Posterior cingulate gyrus (tissue), 11 donors: ENCODE data around the gene DHRS7B.
A peak's percentile ranks its signal among the peaks of the same experiment; 100 is the strongest.
"Not testable (repeated sequence)": the region's sequence is repeated elsewhere in the genome, so short reads cannot be mapped to it uniquely, and the experiment has no call there.

Experiments
- DNase-seq, 10 donors: peaks; one replicate each; pipeline versions ENCODE4 v3.0.0 to v3.0.0-alpha.2; 2020 to 2021; ENCODE audit warnings: mixed read lengths in 3 of 10
- intact Hi-C: fragments of 100-400 bp; cut with DNase I; formaldehyde crosslinking; loops from one replicate; pipeline ENCODE4 v1.15.1; 2023

The DHRS7B gene

DNA sequence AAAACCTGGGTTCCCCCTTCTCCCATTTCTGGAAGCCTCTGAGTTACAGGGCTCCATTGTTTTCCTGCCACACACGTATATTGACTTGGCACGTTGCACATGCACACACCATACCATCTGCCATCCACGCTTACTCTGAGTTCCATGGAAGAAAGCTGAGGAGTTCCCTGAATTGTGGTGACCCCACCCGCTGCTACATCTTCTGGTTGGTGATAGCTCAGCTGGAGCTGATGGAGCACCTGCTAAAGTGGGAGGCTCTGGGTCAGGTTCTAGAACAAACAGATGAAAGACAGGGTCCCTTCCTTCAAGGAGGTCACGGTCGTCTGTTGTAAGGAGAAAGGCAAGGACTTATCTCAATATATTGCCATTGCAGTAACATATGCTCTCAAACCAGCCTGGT is 46.1 kb downstream of the DHRS7B start:
- DNase-seq, result no peak
- intact Hi-C loops, result no loop called here

DNA sequence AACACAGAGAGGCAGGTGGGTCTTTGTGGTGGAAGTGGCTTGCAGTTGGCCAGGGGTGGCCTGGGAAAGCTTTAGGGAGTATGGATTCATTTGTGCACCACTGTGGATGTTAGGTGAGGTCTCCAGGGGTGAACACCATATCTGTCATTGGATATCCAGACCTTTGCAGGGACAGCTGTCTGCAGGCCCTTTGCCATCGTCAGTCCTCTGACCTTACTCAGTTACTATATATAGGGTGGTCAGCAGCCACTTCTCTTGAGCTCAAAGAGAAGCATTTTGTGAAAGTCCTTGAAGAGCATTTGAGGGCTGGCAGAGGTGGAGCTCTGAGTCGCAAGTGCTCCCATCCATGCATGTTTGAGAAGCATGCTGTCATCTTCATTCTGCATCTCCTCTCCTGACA is 46.8 kb downstream of the DHRS7B start:
- no peak for DNase-seq
- intact Hi-C loops, result no loop called here

DNA sequence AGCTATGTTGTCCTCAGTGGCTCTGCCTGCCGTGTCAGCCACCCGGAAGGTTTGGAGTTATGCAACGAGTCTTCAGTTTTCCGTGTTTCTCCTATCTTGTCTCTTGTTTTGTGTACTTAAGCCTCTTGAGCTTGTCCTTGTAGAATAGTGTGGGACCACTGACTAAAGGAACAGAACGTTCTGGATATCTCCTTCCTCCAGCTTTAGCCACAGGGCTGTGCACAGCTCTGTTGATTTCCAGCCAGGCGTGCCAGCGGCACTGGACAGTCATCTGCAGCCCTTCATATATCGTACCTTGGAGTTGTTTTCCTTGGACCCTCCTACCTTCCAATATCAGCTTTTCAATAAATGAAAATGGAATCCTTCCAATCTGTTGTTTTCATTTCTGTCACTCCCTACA is 47.4 kb downstream of the DHRS7B start:
- intact Hi-C loops, result no loop called here
- DNase-seq, result no peak

DNA sequence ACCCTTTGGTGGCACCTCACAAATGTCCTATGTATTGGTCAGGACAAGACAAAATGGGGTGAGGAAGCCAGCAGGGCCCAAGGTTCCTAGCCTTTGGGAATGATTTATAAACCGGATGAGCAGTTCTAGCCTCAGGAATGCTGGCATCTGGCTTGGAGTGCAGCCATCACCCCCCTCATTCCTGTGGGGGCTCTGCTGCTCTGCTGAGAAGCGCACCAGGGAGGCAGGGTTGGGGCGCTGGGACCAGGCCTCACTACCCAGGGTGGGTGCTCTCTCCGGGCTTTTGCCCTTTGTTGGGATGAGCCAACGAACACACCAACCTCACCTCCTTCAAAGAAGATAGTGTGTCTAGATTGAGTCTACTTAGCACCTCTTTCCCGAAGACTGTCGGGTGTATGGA is 47.9 kb downstream of the DHRS7B start:
- no peak for DNase-seq

DNA sequence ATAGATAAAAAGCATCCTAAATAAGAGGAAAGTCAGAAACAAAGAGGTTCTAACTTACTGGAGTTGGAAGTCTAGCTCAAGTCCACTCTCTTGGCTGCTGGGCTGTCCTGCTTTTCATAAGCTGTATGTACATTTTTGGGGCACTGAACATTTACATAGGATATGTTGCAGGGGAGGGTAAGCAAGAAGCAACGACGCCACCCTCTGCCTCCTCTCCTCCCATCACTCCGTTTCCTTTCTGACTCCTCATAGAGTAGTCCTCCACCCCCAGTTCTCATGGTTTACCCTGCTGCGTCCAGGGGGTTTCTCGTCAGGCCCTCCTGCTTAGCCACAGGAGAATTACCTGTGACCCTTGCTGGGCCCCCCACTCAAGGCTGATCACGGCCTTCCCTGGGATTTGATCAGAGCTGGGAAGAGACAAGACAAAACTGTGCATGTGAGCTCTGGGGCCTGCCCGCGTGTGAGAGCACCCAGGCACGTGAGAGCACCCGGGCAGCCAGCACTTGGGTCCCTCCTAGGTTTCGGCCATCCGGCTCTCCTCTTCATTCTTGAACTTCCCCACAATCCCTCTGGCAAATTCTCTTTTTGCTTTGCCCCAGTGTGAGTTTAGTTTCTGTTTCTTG is 50.1 kb downstream of the DHRS7B start:
- intact Hi-C loops, result no loop called here
- no peak for DNase-seq

More for the DNA sequence above, 47.9 kb downstream of the DHRS7B start:
- intact Hi-C loops, result no loop called here

DNA sequence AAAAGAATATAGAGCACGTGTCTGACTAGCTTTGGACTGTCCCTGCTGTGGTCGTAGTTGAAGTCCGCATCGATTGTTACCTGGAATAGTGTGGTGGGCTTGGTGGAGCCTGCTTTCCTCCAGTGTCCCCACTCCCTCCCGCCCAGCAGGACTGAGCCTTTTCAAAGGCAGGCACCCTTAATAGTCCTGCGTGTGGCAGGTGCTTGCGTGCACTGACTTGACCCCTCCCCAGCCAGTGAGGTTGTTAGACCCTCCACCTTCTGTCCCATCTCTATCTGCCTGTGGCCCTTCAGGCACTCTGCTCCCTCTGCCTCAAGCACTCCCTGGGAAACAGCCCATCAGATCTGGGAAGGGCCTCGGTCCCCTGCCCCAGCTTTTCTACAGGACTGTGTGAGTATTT is 50.6 kb downstream of the DHRS7B start:
- no peak for DNase-seq
- intact Hi-C loops, result no loop called here

DNA sequence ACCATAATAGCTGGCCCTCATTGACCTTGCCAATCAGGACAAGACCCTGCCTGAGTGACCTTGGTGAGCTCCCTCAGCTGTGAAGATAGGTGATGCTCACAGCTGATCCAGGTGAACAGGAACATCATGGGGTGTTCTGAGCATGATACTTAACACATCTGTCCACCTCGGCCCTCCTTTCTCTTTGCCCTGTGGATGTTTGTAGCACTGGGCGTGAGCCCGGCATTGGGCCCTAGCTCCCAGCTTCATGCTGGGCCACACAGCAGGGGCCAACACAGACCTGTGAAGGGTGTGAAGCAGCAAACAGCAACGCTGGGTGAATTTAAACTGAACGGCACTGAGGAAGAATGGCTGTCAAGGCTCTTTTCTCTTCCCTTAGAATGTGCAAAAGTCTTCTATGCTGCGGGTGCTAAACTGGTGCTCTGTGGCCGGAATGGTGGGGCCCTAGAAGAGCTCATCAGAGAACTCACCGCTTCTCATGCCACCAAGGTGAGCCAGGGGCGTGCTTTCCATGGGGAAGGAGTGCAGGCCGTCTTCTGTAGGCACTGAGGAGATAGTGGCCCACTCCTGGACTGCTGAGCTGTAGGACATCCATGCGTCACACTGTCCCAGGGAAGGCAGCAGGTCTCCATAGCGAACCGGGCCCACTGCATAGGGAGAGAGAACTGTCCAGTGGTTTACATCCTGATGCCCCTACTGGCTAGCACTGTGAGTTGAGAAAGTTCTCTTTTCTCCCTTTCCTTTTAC is 51.3 kb downstream of the DHRS7B start:
- intact Hi-C loops, result no loop called here
- no peak for DNase-seq

DNA sequence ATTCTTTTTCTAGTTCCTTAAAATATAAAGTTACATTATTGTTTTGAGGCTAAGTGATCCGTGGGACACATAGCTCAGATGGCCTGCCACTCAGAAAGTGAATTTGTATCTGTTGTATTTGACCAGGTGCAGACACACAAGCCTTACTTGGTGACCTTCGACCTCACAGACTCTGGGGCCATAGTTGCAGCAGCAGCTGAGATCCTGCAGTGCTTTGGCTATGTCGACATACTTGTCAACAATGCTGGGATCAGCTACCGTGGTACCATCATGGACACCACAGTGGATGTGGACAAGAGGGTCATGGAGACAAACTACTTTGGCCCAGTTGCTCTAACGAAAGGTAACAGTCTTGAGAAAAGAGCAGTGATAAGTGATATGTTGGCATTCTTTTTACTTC is 56.7 kb downstream of the DHRS7B start:
- DNase-seq, result no peak
- intact Hi-C loops, result no loop called here

DNA sequence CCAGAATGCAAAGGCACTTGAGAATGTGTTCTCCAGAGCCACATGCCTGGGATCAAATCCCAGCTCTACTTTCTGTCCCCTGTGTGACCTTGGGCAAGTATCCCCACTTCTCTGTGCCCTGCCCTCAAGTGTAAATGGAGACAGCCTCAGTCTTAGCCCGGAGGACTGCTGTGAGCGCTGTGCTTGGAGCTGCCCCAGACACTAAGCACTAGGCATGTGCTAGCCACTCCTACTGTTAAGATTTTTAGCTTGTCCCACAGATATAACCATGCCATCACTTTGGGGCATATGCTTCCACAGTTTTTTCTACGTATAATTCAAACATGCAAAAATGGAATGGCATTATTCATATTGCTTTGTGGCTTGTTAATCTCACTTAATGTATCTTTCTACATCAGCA is 57.8 kb downstream of the DHRS7B start:
- DNase-seq, result peak in 1 of 10 donors; percentile 3
- intact Hi-C loops, result no loop called here

DNA sequence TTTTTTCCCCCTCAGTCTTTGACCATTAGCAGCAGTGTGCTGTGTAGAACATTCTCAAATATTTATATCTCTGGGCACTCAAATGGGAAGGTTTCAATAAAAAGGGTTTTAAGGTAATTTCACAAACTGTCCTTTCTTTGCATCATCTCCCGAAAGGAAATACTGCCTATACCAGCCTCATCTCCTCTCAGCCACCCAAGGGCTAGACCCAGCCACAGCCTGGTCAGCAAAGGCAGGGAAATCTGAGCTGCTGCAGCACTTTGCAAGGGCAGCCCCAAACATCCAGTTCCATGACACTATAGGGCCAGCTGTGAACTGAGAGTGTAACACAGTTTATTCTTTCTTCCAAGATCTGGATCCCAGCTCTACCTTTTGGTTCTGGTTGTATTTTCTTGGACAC is 58.3 kb downstream of the DHRS7B start:
- intact Hi-C loops, result no loop called here
- DNase-seq, result peak in 1 of 10 donors; percentile 22

DNA sequence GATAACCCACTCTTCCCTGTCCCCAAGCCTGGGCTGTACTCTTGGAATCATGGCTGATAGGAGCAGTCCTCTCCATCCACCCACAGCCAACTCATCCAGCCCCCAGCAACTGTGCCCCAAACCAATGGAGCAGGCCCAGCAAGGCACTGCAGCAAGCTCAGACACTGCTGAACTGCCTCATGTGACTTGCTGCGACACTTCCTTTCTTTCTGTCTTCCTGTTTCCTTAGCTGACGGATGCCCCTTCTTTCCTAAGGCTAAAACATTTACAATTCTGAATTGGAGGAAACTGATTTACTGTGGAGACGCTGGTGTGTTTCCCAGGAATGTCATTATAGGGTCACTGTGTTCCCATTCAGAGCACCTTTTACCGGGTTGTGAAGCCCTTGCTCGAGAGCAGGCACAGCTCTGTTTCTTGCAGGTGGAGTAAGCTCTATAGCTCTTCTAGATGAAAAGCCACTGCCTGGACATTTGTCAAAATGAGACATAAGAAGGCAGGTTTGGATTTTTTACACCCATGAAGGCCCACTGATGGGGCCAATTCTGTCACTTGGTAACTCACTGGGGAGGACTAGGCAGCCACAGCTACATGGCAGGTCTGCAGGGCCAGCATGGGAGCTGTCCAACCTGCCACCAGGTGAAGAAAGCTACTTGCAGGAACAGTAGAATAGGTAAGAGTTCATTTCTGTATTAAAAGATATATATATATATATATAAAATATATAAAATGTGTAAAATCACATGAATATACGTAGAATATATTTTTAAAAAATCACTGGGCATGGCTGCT is 59.8 kb downstream of the DHRS7B start:
- intact Hi-C loops, result no loop called here
- peak in 1 of 10 donors; percentile 8 for DNase-seq

DNA sequence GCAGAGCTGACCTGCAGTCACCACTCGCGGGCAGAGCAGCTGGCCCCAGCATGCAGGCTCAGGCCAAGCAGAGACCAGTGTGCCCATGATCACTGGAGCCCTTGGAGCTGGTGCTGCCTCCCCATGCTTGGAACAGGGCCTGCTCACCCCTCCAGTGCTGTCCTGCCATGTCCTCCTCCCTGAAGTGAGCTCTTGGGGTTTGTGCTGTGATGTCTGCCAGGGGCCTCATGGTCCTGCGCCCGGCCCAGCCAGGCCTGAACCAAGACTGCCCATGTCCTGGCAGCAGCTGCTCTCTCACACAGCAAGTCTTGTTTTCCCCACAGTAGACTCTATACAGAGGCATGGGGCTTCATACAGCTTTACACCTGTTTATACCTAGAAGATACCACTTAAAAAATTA is 62.6 kb downstream of the DHRS7B start:
- no peak for DNase-seq
- intact Hi-C loops, result no loop called here

DNA sequence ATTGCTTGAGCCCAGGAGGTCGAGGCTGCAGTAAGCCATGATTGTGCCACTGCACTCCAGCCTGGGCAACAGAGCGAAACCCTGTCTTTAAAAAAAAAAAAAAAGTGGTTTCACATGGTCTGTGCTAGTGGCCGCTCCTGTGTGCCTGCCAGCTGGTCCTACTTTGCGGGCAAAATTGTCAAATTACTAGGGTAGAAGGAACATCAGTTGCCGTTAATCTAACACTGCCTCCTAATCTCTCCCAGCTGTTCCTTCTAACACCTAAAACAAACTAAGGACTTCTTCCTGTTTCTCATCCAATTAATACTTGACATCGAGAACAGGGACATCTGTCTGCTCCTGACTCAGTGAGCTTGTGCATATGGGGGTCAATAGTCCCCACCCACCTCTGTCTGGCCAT is 63.3 kb downstream of the DHRS7B start:
- no peak for DNase-seq
- intact Hi-C loops, result no loop called here

DNA sequence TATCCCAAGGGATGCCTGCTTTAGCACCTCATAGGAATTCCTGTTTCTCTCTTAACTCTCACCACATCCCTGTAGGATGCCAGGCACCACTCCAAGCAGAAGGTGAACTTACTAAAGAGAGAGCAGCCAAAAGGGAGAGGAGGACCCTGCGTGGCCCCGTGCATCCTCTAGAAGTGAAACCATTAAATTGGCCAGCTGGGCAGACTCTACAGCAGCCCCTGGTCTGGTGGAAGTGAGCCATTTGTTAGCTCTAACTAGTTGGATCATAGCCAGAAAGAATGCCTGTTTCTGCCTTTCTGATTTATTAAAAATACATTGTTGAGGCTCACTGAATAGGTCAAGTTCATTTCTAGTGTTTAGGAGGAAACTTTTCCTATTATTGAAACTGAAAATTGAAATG is 64.9 kb downstream of the DHRS7B start:
- DNase-seq, result no peak
- intact Hi-C loops, result no loop called here

DNA sequence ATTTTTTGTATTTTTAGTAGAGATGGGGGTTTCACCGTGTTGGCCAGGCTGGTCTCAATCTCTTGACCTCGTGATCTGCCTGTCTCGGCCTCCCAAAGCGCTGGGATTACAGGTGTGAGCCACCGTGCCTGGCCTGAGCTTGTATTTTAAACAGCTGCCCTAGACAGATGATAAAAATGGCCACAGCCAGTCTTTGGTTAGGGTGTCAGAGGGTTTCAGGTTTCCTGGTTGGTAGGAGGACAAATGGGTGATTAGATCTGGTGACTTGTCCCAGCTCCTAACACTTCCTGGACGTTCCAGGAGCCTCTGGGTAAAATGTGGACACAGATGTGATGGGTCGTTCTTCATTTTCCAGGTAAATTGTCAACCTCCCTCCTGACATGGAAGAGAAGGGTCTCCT is 65.7 kb downstream of the DHRS7B start:
- DNase-seq, intact Hi-C loops: not testable (repeated sequence)

DNA sequence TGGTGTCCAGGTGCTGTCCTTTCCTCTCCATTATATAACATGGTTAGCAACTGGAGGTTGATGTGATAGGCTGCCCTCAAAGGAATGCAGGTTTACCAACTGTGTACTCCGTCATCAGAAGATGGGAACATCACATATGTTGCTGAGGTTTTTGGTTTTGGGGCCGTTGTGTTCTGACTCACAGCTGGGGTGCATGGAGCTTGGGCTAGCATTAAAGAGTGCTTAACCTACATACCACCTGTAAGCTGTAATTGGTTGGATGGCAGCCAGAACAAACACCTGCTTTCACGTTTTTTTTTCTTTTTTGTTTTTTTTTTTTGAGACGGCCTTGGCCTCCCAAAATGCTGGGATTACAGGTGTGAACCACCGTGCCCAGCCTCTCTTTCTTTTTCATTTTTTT is 66.3 kb downstream of the DHRS7B start:
- DNase-seq, result no peak
- intact Hi-C loops, result no loop called here

DNA sequence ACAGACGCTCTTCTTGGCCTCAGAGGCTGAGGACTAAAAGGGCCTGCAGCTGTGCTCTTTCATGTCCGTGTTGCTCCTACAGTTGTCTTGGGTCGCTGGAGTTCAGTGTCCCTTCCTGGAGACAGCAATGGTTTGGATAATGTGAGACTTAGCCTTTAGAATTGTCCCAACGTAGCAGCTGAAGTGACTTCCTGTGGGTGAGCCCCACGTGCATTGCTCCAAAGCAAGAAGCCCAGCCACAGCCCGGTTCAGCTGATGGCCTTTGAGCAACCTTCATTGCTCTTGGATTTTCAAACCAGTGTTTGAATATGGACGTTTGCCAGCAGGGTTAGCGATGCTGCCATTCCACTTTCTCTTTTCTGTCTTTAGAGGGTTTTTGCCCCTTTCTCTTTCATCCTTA is 67.5 kb downstream of the DHRS7B start:
- intact Hi-C loops, result no loop called here
- no peak for DNase-seq

DNA sequence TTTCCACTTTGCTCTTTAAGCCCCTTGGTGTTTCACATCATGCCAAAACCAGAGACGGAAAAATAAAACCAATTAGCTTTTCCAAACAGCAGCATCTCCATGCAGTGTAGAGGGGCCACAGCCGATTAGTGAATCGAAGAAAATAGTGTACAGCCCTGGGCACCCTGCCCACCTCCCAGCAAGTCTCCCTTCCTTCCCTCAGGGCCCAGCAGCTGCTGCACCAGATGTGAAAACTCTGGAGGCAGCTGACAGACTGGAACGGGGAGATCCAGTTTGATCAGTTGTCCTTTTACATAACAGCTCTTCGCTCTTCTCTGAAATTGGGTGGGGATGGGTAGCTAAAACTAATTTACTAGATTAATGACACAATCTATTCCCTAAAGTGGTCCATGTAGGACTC is 67.9 kb downstream of the DHRS7B start:
- intact Hi-C loops, result no loop called here
- peak in 2 of 10 donors; percentile 24 to 35 for DNase-seq

DNA sequence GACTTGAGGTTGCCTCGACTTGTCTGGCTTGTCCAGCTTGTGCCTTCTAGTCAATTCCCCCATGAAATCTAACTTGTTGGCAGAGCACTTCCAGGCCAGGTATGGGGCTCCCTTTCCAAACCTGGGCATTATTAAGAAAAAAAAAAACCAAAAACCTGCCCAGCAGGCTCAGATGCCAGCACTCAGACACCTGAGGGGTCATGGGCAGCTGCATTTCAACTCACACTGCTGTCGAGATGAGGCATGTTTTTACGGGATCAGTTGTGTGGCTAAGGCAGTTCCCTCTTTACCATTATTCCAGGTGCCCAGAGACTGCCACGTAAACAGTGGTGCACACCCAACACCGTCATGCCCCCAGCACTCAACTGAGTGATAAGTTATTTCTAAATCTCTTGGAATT is 69.4 kb downstream of the DHRS7B start:
- DNase-seq, result no peak
- intact Hi-C loops, result no loop called here

DNA sequence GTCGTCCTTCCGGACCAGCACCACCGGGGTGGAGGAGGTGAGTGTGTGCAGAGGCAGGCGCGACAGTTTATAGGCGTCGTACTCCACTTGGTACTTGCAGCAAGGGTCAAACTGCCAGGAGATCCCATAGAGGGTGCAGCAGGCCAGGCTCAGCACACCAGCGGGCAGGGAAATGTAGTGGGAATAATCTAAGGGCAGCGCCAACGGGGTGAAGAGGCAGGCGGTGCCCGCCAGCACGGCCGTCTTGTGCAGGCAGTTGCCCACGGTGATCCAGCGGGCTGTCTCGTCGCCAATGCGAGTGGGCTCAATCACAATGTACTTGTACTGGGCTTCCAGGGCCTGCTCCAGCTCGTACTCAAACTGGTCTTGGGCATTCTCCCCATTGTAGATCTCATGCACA is 71.6 kb downstream of the DHRS7B start:
- DNase-seq, result no peak
- intact Hi-C loops, result no loop called here

DNA sequence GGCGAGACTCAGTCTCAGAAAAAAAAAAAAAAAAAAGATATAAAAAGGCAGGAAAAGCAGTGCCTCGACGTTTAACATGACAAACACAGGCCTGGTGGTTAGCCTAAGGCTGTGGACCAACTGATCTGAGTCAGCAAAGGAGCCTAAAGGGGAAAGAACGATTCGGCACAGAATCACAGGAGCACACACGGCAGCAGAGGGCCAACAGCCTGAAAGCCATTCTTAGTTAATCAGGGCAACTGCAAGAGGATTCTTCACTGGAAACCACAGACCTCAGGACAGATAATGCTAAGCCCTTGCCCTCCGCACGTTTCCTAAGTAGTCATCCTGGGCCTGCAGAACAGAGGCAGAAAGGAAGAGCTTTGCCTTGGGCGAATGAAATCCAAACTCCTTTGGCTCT is 72.5 kb downstream of the DHRS7B start:
- intact Hi-C loops, result no loop called here
- DNase-seq, result no peak

DNA sequence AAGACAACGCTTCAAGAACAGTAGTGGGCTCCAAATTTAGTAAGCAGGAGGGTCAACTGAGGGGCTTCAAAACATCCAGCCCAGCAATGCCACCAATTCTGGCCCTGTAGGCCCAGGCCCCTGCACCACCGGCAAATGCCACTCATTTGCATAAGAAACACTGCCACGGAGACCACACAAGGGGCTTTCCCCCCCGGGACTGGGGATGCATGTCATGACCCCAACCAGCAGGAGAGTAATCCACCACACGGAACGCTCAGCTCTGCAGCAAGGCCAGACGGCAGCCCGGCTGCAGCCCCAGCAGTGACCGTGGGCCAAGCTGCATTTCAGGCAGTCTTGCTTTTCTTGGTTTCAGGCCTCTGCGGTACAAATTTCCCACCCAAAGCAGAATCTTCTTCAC is 73.1 kb downstream of the DHRS7B start:
- no peak for DNase-seq
- intact Hi-C loops, result no loop called here
